HuH-7.5 (cell line): ENCODE results near the gene RHOT2.
"Not testable (repeated sequence)": the region's sequence is repeated elsewhere in the genome, so short reads cannot be mapped to it uniquely, and the experiment has no call there.

ENCODE experiments used
- DNase-seq: peaks from one replicate; pipeline ENCODE4 v3.0.0; 2011; ENCODE audit warnings: low spot score

The RHOT2 gene

GRCh38 chr16:681746-682427 lies 14.0 kb downstream of the RHOT2 start:
- DNase-seq, result no peak

- DNase-seq, result no peak
These were observed 14.8 kb downstream of the RHOT2 start for GRCh38 chr16:682493-683395.

- DNase-seq, result no peak
These were observed 15.6 kb downstream of the RHOT2 start for GRCh38 chr16:683396-684070.

GRCh38 chr16:684071-684794 lies 16.3 kb downstream of the RHOT2 start, which contains the start of gene JMJD8:
Gene JMJD8, minus strand, starts transcription at chr16:684334. Its CDS starts 15 bp downstream, at chr16:684319.
- DNase-seq, result peak; percentile 97

GRCh38 chr16:684961-685696 lies 17.2 kb downstream of the RHOT2 start:
- no peak for DNase-seq

- DNase-seq, result no peak
These were observed 18.0 kb downstream of the RHOT2 start for GRCh38 chr16:685967-686366.

GRCh38 chr16:686459-687260 lies 18.7 kb downstream of the RHOT2 start:
- no peak for DNase-seq

- DNase-seq, result no peak
These were observed 19.6 kb downstream of the RHOT2 start for GRCh38 chr16:687499-687898.

GRCh38 chr16:689175-689897 lies 21.4 kb downstream of the RHOT2 start:
- no peak for DNase-seq

- DNase-seq, result not testable (repeated sequence)
These were observed 23.3 kb downstream of the RHOT2 start for GRCh38 chr16:691242-691641.

GRCh38 chr16:692356-693108 lies 24.6 kb downstream of the RHOT2 start:
- DNase-seq, result no peak

- DNase-seq, result no peak
These were observed 25.4 kb downstream of the RHOT2 start for GRCh38 chr16:693364-693763.

- DNase-seq, result no peak
These were observed 25.8 kb downstream of the RHOT2 start for GRCh38 chr16:693766-694165.

GRCh38 chr16:694187-694862 lies 26.4 kb downstream of the RHOT2 start:
- DNase-seq, result no peak

- DNase-seq, result no peak
These were observed 27.0 kb downstream of the RHOT2 start for GRCh38 chr16:694863-695354.

- no peak for DNase-seq
These were observed 27.6 kb downstream of the RHOT2 start for GRCh38 chr16:695355-696089.

- no peak for DNase-seq
These were observed 31.2 kb downstream of the RHOT2 start for GRCh38 chr16:698911-699671.
